ENCODE measurements around the gene CCDC192.

The CCDC192 gene

GRCh38 chr5:127758766-127759283 lies 55.6 kb downstream of the CCDC192 start:
- H3K4me3 ChIP-seq (ENCODE audit: low read depth, low read length) = no peak overlapping the region
- TF ChIP-seq, protein P1, sequence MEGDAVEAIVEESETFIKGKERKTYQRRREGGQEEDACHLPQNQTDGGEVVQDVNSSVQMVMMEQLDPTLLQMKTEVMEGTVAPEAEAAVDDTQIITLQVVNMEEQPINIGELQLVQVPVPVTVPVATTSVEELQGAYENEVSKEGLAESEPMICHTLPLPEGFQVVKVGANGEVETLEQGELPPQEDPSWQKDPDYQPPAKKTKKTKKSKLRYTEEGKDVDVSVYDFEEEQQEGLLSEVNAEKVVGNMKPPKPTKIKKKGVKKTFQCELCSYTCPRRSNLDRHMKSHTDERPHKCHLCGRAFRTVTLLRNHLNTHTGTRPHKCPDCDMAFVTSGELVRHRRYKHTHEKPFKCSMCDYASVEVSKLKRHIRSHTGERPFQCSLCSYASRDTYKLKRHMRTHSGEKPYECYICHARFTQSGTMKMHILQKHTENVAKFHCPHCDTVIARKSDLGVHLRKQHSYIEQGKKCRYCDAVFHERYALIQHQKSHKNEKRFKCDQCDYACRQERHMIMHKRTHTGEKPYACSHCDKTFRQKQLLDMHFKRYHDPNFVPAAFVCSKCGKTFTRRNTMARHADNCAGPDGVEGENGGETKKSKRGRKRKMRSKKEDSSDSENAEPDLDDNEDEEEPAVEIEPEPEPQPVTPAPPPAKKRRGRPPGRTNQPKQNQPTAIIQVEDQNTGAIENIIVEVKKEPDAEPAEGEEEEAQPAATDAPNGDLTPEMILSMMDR (conservative IDR thresholded peaks at IDR 0.05; ENCODE audit: low read depth, low read length) = no peak
- DNase-seq (ENCODE audit: low read depth) = peak; percentile 17

- H3K4me3 ChIP-seq (ENCODE audit: low read depth, low read length) = no peak overlapping the region
- TF ChIP-seq, protein P1 (conservative IDR thresholded peaks at IDR 0.05; ENCODE audit: low read depth, low read length) = no peak
- no peak for DNase-seq (ENCODE audit: low read depth)
These were observed 58.7 kb downstream of the CCDC192 start for GRCh38 chr5:127761869-127762268.

DNA sequence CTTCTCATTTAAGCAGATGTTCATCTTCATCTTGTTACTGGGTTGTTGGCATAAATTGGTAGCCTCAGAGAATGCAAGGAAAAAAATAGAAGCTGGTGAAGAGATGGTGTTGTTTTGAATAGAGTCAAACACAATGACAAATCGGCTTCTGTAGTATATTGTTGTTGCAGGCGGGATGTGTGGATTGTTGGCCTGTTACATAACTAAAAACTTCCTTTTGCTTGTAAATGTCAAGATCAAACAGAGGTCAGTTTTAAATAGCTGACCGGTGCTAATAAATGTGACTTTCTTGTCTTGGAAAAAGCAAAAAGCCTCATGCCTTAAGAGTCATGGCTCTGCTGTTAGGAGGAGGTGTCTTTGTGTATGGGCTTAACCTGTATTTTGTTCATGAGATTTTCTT lies 59.2 kb downstream of the CCDC192 start:
- no peak overlapping the region for H3K4me3 ChIP-seq (ENCODE audit: low read depth, low read length)
- TF ChIP-seq, protein P1 (conservative IDR thresholded peaks at IDR 0.05; ENCODE audit: low read depth, low read length) = no peak
- no peak for DNase-seq (ENCODE audit: low read depth)

GRCh38 chr5:127766676-127767335 lies 63.6 kb downstream of the CCDC192 start:
- H3K4me3 ChIP-seq (ENCODE audit: low read depth, low read length) = no peak overlapping the region
- TF ChIP-seq, protein P1 (conservative IDR thresholded peaks at IDR 0.05; ENCODE audit: low read depth, low read length) = no peak
- peak; percentile 29 for DNase-seq (ENCODE audit: low read depth)

DNA sequence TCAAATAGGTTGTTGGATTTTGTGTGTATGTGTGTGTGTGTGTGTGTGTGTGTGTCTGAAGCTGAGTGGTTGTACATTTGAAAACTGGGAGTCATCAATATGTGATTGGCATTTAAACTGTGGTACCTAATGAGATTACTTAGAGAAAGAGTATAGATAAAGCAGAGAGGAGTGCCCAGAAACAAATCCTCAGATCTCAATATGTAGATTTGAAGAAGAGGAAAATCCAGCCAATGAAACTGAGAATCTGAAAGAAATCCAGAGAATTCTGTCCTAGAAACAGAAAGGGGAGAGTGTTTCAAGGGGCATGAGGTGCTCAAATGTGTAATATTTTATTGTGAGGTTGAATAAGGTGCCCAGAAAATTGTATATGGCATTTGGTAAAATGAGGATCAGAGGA lies 66.2 kb downstream of the CCDC192 start:
- TF ChIP-seq, protein P1 (conservative IDR thresholded peaks at IDR 0.05; ENCODE audit: low read depth, low read length) = no peak
- H3K4me3 ChIP-seq (ENCODE audit: low read depth, low read length) = no peak overlapping the region
- no peak for DNase-seq (ENCODE audit: low read depth)

DNA sequence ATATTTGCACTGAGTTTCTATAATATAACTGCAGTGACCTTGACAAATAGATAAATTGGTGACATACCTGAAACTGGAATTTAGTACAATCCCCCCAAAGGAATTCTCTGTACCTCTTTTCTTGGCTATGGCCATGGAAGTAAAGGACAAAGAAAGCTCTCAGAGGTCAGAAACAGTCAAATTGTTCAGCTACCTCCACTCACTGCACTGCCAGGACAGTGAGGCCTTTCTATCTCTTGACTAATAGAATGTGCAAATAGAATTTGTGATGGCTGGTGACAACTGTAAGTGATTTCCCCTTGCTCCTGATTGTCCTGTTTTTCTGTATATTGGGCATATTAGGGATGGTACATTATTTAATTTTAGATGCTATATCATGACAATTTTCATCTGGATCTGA lies 67.1 kb downstream of the CCDC192 start:
- H3K4me3 ChIP-seq (ENCODE audit: low read depth, low read length) = no peak overlapping the region
- TF ChIP-seq, protein P1 (conservative IDR thresholded peaks at IDR 0.05; ENCODE audit: low read depth, low read length) = no peak
- DNase-seq (ENCODE audit: low read depth) = no peak

- TF ChIP-seq, protein P1 (conservative IDR thresholded peaks at IDR 0.05; ENCODE audit: low read depth, low read length) = no peak
- no peak for DNase-seq (ENCODE audit: low read depth)
- H3K4me3 ChIP-seq (ENCODE audit: low read depth, low read length) = no peak overlapping the region
These were observed 69.3 kb downstream of the CCDC192 start for GRCh38 chr5:127772531-127772930.

All from choroid plexus epithelial cell (primary cell).